NCI-H2107 (cell line): ENCODE measurements around the gene TP53.

Experiments
- DNase-seq: peaks from one replicate; lab custom pipeline; 2025; lab: John Stamatoyannopoulos, UW

TP53 gene

GRCh38 chr17:7687072-7687907 is at the start of gene TP53:
TP53 (minus strand) TSS chr17:7687490; CDS start chr17:7676594, 10,896 bp downstream.
- peak; percentile 70 for DNase-seq

GRCh38 chr17:7732981-7733539 is 45.8 kb upstream of the TP53 start:
- no peak for DNase-seq

GRCh38 chr17:7729816-7730215 is 42.5 kb upstream of the TP53 start:
- no peak for DNase-seq

- DNase-seq, result no peak
These were observed 40.6 kb upstream of the TP53 start for GRCh38 chr17:7727886-7728285.

GRCh38 chr17:7721612-7722011 is 34.3 kb upstream of the TP53 start:
- no peak for DNase-seq

- DNase-seq, result no peak
These were observed 32.8 kb upstream of the TP53 start for GRCh38 chr17:7720125-7720524.

- no peak for DNase-seq
These were observed 32.4 kb upstream of the TP53 start for GRCh38 chr17:7719661-7720060.

GRCh38 chr17:7717756-7718350 is 30.6 kb upstream of the TP53 start:
- no peak for DNase-seq

GRCh38 chr17:7716901-7717755 is 29.8 kb upstream of the TP53 start, which contains the start of gene DNAH2:
DNAH2 (plus strand) TSS chr17:7717744; CDS start chr17:7719735, 1,991 bp downstream.
- peak; percentile 32 for DNase-seq

- no peak for DNase-seq
These were observed 28.9 kb upstream of the TP53 start for GRCh38 chr17:7715936-7716886.

- no peak for DNase-seq
These were observed 27.7 kb upstream of the TP53 start for GRCh38 chr17:7714721-7715594.

GRCh38 chr17:7713782-7714181 is 26.5 kb upstream of the TP53 start:
- no peak for DNase-seq

- no peak for DNase-seq
These were observed 25.0 kb upstream of the TP53 start for GRCh38 chr17:7712111-7712771.

GRCh38 chr17:7711051-7711755 is 23.9 kb upstream of the TP53 start:
- no peak for DNase-seq

GRCh38 chr17:7710301-7710700 is 23.0 kb upstream of the TP53 start:
- DNase-seq, result no peak

- DNase-seq, result no peak
These were observed 21.7 kb upstream of the TP53 start for GRCh38 chr17:7709031-7709430.

- DNase-seq, result no peak
These were observed 20.8 kb upstream of the TP53 start for GRCh38 chr17:7707858-7708750.

GRCh38 chr17:7707446-7707845 is 20.2 kb upstream of the TP53 start:
- no peak for DNase-seq
